Stimulated activated CD4-positive, alpha-beta T cell treated with anti-CD3 and anti-CD28 coated beads, Interleukin-2, amount 100 ng/mL, for 48 hours (primary cell): ENCODE data around the gene SORBS1.

Experiments used
- DNase-seq, 2 donors: peaks; one replicate each; pipeline ENCODE4 v3.0.0-alpha.2; 2020

Gene SORBS1

DNA sequence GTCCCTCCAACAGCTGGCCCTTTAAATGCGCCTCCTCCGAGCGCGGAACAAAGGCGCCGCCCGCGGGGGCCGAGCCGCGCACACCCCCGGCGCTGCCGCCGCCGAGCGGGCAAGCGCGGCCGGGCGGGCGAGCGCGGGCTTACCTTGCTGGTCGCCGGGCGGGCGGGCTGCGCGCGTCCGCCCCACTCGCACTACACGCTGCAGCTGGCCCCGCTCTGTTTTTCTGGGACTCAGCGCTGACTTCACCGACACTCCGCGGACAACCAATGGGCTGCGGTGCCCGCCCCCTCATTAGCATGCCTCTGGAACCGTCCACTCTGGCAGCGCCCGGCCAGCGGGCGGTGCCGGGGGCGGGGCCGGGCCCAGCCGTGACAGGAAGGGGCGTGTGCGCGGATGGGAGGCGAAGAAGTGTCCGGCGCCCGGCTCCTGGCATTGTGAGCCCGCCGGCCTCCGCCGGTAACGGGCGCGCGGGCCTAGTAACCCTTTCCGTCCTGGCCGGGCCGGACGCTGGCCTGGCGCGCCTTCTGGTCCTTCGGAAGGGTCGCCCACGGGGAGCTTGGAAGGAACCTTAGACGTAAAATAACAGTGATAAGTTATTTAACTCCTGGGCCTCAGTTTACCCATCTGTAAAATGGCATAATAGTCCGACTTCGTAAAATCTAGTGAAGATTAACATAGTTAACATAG lies at the start of gene SORBS1:
Gene SORBS1, minus strand, starts transcription at position 195 of the 687 bp plus-strand sequence. CDS start 120,236 bp downstream, outside the sequence.
- DNase-seq = peak; percentile 72 to 73

- no peak for DNase-seq
Measured at GRCh38 chr10:95610727-95611126, 49.6 kb upstream of the SORBS1 start.

DNA sequence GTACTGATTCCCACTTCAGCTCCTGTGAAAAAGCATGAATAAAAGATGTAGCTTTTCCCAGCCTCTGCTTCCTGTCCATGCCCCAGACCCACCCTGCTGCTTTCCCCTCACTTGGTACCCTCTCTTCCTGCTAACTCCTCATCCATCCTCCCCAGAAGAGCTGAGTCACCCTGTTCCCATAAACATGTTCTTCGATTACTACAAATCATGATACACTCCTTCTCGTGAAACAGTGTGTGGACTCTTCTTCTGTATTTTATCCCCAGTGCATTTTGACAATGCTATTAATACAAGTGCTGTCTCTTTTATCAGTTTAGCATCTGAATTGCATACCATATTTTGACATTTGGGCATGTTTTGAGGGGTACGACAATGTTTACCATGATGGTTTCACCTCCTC lies 45.8 kb upstream of the SORBS1 start:
- no peak for DNase-seq

DNA sequence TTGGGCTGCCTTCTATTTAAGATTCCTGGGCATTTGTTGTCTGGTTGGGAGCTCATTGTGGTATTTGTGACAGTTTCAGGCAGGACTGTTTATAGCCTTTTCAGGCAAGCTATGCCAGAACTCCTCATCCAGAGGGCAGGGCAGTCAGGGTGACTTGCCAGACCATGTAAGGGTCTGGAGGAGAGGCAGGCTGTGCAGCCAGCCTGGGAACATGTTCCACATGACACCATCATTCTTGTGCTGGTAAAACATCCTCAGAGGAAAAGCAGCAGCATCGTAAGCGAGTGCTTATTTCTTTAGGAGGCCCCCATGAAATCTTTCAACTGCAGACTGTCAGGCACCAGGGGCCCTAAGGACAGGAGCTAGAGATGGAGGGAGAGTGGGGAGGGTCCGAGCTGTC lies 44.0 kb upstream of the SORBS1 start:
- DNase-seq = no peak

GRCh38 chr10:95604630-95605029 lies 43.5 kb upstream of the SORBS1 start:
- no peak for DNase-seq

GRCh38 chr10:95602382-95602781 lies 41.2 kb upstream of the SORBS1 start:
- DNase-seq = no peak

DNA sequence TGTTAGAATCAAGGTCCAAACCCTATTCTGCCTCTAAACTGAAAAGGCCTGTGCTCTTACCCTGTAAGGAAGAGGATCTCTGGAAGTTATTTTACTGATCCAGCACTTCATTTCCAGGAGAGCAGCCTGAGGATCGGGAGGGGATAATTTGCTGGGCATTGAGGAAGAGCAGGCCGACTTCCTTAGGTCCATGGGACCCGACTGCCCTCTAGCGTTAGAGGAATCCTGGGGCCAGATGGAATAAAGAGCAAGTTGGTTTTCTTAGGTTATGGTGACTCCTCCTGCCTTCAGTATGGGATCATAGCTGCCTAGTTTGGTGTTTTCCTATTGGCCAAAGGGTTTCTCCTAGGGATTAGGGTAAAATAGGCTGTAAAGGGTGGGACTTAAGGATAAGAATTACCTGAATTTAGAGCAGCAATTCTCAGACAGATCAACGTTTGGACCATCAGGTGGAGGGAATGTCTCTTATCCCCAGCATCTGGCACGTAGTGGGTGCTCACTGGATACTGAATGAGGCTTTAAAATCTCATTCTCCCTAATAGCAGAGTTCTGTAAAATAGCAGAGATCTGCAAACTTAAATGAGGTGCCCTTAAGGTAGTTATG lies 40.0 kb upstream of the SORBS1 start:
- peak; percentile 46 to 47 for DNase-seq

GRCh38 chr10:95600158-95600557 lies 39.0 kb upstream of the SORBS1 start:
- no peak for DNase-seq

- DNase-seq = no peak
Measured at GRCh38 chr10:95597788-95598187, 36.6 kb upstream of the SORBS1 start.

- no peak for DNase-seq
Measured at GRCh38 chr10:95588025-95588424, 26.9 kb upstream of the SORBS1 start.

DNA sequence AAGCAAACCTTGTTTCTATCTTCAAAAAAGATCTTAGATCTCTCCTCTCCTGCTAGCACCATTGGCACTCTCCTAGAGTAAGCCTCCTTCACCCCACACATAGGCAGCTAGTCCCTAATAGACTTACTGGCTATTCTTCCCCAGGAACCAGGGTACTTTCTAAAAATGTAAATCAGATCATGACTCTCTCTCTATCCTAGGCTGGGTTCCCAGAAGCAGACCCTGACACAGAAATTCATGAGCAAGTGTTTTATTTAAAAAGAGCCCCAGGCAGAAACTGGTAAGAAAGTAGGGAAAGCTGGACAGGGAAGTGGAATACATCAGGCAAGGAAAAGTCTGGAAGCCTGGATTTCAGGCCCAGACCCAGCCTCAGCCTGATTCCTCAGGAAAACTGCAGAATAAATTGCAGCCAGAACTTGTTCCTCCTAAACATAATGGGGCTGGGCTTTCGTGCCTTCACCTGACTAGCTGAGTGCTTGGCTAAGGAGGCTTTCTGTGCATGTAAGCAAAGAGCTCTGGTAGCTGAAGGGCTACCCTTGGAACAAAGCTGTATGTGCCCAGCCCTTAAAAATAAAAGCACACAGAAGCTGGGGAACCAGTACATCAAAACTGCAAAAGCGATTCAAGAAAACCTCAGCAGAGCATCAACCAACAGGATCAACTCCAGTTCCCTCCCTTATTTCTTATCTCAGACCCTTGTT lies 18.8 kb upstream of the SORBS1 start:
- no peak for DNase-seq

GRCh38 chr10:95579292-95579691 lies 18.1 kb upstream of the SORBS1 start:
- DNase-seq = no peak

DNA sequence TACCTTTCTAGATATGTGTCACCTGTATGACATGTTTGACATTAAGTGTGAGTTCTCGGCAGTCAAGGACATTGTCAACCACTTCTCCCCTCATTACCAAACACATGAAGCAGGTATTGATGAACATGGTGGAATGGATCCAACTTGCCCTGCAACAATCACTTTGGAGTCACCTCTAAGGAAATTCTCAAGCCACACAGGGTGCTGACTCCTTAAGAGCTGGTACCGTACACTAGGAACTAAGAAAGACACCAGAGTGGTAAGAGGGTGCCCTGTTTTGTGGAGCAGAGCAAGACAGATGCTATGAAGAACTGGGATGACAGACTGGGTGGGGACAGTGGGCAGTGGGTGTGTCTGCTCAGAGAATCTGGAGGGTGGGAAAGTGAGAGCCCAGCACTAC lies 17.4 kb upstream of the SORBS1 start:
- no peak for DNase-seq

GRCh38 chr10:95574649-95575365 lies 13.6 kb upstream of the SORBS1 start:
- DNase-seq = no peak

DNA sequence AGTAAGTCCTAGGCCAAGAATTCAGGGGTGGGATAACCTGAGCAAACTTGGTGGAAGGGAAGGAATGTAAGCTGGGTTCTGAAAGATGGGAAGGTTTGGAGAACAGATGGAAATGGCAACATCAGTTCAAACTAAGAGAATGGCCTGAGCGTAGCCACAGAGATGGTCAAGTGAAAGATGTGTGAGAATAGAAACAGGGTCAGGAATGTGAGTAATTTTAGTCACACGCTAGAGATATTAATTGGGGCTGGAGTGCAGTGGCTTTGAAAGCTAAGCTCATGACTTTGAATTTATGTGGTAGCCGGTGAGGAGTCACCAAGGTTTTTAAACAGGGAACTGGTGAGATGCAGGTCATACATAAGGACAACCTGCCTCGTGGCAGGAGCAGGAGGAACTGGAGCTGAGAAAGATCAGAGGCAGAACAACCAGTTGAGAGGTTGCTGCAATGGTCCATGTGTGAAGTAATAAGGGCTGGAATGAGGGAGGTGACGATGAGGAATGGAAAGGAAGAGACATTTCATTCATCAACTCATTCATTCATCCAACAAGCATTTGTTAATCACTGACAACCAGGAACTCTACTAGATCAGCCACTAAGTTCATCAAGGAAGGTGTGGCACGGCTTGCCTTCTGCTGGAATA lies 12.9 kb upstream of the SORBS1 start:
- no peak for DNase-seq

- DNase-seq = no peak
Measured at GRCh38 chr10:95573527-95573926, 12.4 kb upstream of the SORBS1 start.

DNA sequence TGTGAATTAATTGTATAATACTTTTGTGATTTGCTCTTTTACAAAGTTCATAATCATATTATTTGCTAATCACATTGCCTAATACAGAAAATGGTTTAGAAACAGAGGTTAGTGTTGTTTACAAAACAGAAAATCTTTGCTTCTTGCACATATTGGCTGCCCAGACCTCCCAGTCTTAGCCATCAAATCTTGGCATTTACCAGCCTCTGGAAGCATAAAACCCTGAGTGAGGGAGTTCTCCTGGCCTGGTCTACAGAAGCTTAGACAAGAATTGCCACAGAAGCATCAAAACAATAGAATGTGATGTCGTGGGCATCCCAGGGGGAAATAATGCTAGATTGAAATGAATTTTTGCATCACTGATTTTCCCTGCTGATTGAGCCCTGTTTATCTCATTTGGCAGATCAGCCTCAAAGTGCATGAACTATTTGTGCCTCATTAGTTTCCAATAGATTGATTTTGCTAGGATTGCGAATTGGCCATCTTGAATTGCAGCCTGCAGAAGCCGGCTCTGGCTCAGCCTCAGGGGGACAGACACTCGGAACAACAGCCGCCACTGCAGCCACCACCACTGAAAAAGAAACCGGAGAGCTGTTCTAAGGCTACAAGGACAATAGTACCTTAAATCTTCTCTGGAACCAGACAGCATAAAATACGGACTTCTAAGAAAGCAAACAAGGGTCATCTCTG lies 11.1 kb upstream of the SORBS1 start:
- no peak for DNase-seq

DNA sequence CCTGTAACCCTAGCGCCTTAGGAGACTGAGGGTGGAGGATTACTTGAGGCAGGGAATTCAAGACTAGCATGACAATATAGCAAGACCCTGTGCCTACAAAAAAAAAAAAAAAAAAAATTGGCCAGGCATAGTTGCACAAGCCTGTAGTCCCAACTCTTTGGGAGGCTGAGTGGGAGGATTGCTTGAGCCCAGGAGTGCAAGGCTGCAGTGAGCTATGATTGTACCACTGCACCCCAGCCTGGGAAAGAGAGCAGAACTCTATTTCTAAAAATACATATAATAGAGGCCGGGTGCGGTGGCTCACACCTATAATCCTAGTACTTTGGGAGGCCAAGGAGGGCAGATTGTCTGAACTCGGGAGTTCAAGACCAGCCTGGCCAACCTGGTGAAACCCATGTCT lies 10.2 kb upstream of the SORBS1 start:
- no peak for DNase-seq

GRCh38 chr10:95569368-95569767 lies 8.2 kb upstream of the SORBS1 start:
- no peak for DNase-seq

- DNase-seq = no peak
Measured at GRCh38 chr10:95567903-95568630, 6.9 kb upstream of the SORBS1 start.

GRCh38 chr10:95566136-95566535 lies 5.0 kb upstream of the SORBS1 start:
- no peak for DNase-seq

DNA sequence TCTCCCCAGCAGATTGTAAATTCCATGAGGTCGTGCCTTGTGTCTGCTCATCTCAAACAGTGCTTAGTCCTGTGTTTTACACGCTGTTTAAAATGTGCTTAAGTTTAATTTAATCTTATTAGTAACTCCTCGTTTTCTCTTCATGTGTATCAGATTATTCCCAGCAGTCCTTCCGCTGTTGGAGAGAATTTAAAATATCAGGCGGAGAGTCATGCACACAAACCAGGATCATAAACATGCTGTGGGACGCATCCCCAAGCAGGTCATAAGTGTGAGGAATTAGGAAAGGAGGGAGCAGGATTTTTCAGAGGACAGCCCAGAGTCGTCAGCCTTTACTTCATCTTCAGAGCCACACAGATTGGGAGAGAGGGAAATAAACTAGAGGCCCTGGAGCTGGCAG lies 4.2 kb upstream of the SORBS1 start:
- no peak for DNase-seq
